Activated naive CD4-positive, alpha-beta T cell treated with anti-CD3 and anti-CD28 coated beads, Interleukin-2, amount 50 U/mL, for 72 hours (primary cell): ENCODE results near the gene SLC37A1. TPM values are rescaled to one million over a fixed set of nuclear protein-coding genes. Genes with fewer than 3 reads are reported as not detected.
"Not testable (repeated sequence)": the region's sequence is repeated elsewhere in the genome, so short reads cannot be mapped to it uniquely, and the experiment has no call there.

Experiments used
- ATAC-seq, 2 donors: fragments of 150-1000 bp; cut with Tn5 transposase; 2 replicates each; pipeline ENCODE4 v1.10.0; 2021; ENCODE audit warnings: mild to moderate bottlenecking in 2 of 2, moderate library complexity in 2 of 2
- DNase-seq, 2 donors: peaks; one replicate each; pipeline ENCODE4 v3.0.0; 2021 to 2022; ENCODE audit warnings: low spot score in 2 of 2
- H3K27ac Mint-ChIP-seq, 2 donors: one replicate each; pipeline ENCODE4 v1.8.0; 2022; ENCODE audit warnings: mild to moderate bottlenecking in 2 of 2, mixed read lengths in 2 of 2
- H3K36me3 Mint-ChIP-seq, 2 donors: one replicate each; pipeline ENCODE4 v1.8.0; 2022; ENCODE audit warnings: mixed read lengths in 2 of 2
- H3K9me3 Mint-ChIP-seq, 2 donors: one replicate each; pipeline ENCODE4 v1.8.0; 2022; ENCODE audit warnings: mixed read lengths in 2 of 2
- total RNA-seq, 2 donors: library from RNA; stranded (reverse); gene quantifications; one replicate each; pipeline ENCODE4 v1.2.3, GENCODE V29; 2022

SLC37A1 gene
- total RNA-seq, 2 donors from 2014 or later: 15.2 to 20.6 TPM

DNA sequence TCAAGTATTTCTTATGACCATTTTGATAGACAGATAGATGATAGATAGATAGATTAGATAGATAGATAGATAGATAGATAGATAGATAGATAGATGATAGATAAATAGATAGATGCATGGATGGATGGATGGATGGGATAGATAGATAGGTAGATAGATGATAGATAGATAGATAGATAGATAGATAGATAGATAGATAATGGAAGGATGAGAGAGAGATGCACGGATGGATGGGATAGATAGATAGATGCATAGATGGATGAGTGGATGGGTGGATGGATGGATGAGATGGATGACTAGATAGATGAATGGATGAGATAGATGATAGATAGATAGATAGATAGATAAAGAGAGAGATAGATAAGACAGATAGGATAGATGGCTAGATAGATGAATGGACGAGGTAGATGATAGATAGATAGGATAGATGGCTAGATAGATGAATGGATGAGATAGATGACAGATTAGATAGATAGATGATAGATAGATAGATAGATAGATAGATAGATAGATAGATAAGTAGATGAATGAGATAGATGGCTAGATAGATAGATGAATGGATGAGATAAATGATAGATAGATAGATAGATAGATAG is 114.9 kb downstream of the SLC37A1 start:
- not testable (repeated sequence) for H3K9me3 Mint-ChIP-seq, H3K36me3 Mint-ChIP-seq, ATAC-seq, DNase-seq, H3K27ac Mint-ChIP-seq

GRCh38 chr21:42629933-42630589 is 116.4 kb downstream of the SLC37A1 start:
- Mint-ChIP-seq H3K9me3 (no peaks in the 10 kb centered on the region), H3K36me3 (no peaks in the 10 kb centered on the region), H3K27ac (no peak overlapping the region)
- ATAC-seq: peak in 1 of 2 donors; percentile 47
- DNase-seq: no peak

GRCh38 chr21:42630626-42631025 is 117.0 kb downstream of the SLC37A1 start:
- Mint-ChIP-seq H3K36me3 (no peaks in the 10 kb centered on the region), H3K27ac (no peak overlapping the region), H3K9me3 (no peaks in the 10 kb centered on the region)
- DNase-seq (no peak), ATAC-seq (no peak)

Other genes starting within 250 kb of the SLC37A1 start
- gene TFF3, start 198.4 kb upstream of the SLC37A1 start, total RNA-seq: not detected
- not detected for gene TFF2, start 162.9 kb upstream of the SLC37A1 start, total RNA-seq
- not detected for gene TFF1, start 147.3 kb upstream of the SLC37A1 start, total RNA-seq
- 10 to 100 TPM in 1 of 2 donors, 1 to 10 TPM in 1; 9.8 to 68.6 TPM for gene TMPRSS3, start 117.8 kb upstream of the SLC37A1 start, total RNA-seq
- gene UBASH3A, start 110.0 kb upstream of the SLC37A1 start, total RNA-seq: 10 to 100 TPM; 13.0 to 51.9 TPM
- under 1 TPM; 0.11 to 0.33 TPM for gene RSPH1, start 17.6 kb upstream of the SLC37A1 start, total RNA-seq
- gene PDE9A, start 139.8 kb downstream of the SLC37A1 start, total RNA-seq: 1 to 10 TPM; 4.2 to 7.9 TPM